ENCODE data around the gene FAP. TPM values are rescaled to one million over a fixed set of nuclear protein-coding genes. Genes with fewer than 3 reads are reported as not detected.

FAP gene
- polyA plus RNA-seq, 2 of the 4 experiments (the other 2 are of a cell fraction), result 0.03 to 0.16 TPM

GRCh38 chr2:162243715-162244114, 470 bp upstream of the FAP start:
- ATAC-seq (no peak), DNase-seq (ENCODE audit: low read depth in 1 of 2, low spot score in 1 of 2) (no peak), FAIRE-seq (no peak)
- ChIA-PET POLR2A (no interaction called here), CTCF (interaction anchor here (3.3 kb wide), 1 partner anchor 23 kb away, joined by 16 read pairs; no protein-coding TSS in a partner anchor)
- no peak overlapping the region for H3K4me2 ChIP-seq
- no peaks in the 10 kb centered on the region for H3K9me3 ChIP-seq
- H3K27ac ChIP-seq, result no peak overlapping the region; a peak in 1 of 6 replicates
- TF ChIP-seq RNF2 (IDR thresholded peaks at IDR 0.05; ENCODE audit: borderline replicate concordance, low read depth) (no peak), EHF (CRISPR knock-in tag; IDR thresholded peaks at IDR 0.05) (no peak), EP300 (IDR thresholded peaks at IDR 0.05) (no peak), ATOH8 (CRISPR knock-in tag; IDR thresholded peaks at IDR 0.05; ENCODE audit: low read depth) (no peak), E2F6 (IDR thresholded peaks at IDR 0.05; ENCODE audit: borderline replicate concordance, low read depth) (no peak), KDM5A (IDR thresholded peaks at IDR 0.05) (no peak), HMGXB4 (CRISPR knock-in tag; IDR thresholded peaks at IDR 0.05; ENCODE audit: borderline replicate concordance) (no peak), HOXB5 (CRISPR knock-in tag; IDR thresholded peaks at IDR 0.05) (no peak), TP53 (CRISPR knock-in tag; IDR thresholded peaks at IDR 0.05) (no peak), HOXB13 (CRISPR knock-in tag; IDR thresholded peaks at IDR 0.05; ENCODE audit: low read depth) (no peak), TFCP2L1 (CRISPR knock-in tag; IDR thresholded peaks at IDR 0.05) (no peak), SMC3 (IDR thresholded peaks at IDR 0.05) (no peak), CBX8 (IDR thresholded peaks at IDR 0.05) (no peak), BHLHE40 (IDR thresholded peaks at IDR 0.05; ENCODE audit: low read depth, low read length) (no peak), NR3C1 (IDR thresholded peaks at IDR 0.05) (no peak), SREBF2 (IDR thresholded peaks at IDR 0.05) (no peak), RFX5 (IDR thresholded peaks at IDR 0.05) (no peak)
- peaks cover 6% of the 10 kb centered on the region; the same call in 2 of the 3 replicates for H3K4me1 ChIP-seq
- no peak overlapping the region for H3K4me3 ChIP-seq
- 50% methylated on average over 1 of the region's 1 CpG for WGBS (ENCODE audit: missing lambda C conversion rate)

- ChIA-PET CTCF (interaction anchor here (1.4 to 3.3 kb wide), 2 partner anchors 22 to 118 kb away, joined by 3 to 16 read pairs; no protein-coding TSS in a partner anchor), POLR2A (no interaction called here)
- H3K4me3 ChIP-seq, result no peak overlapping the region
- no peak for ATAC-seq
- no peak for DNase-seq (ENCODE audit: low read depth in 1 of 2, low spot score in 1 of 2)
- 42% methylated on average over 5 of the region's 5 CpGs for WGBS (ENCODE audit: missing lambda C conversion rate)
- no peak overlapping the region for H3K4me2 ChIP-seq
- no peaks in the 10 kb centered on the region for H3K9me3 ChIP-seq
- H3K27ac ChIP-seq, result no peak overlapping the region
- TF ChIP-seq FOSB (CRISPR knock-in tag; IDR thresholded peaks at IDR 0.05) (no peak), CHD2 (IDR thresholded peaks at IDR 0.05; ENCODE audit: low read length, partially characterized antibody) (no peak), FOSL2 (IDR thresholded peaks at IDR 0.05) (no peak), FOSL2 (CRISPR knock-in tag; IDR thresholded peaks at IDR 0.05) (no peak), HMGXB4 (CRISPR knock-in tag; IDR thresholded peaks at IDR 0.05; ENCODE audit: borderline replicate concordance) (no peak), HOXB13 (CRISPR knock-in tag; IDR thresholded peaks at IDR 0.05; ENCODE audit: low read depth) (no peak), HOXA7 (CRISPR knock-in tag; IDR thresholded peaks at IDR 0.05) (no peak), HES2 (IDR thresholded peaks at IDR 0.05) (no peak), CHD4 (IDR thresholded peaks at IDR 0.05; ENCODE audit: borderline replicate concordance) (no peak), MAX (IDR thresholded peaks at IDR 0.05) (no peak), RCOR1 (IDR thresholded peaks at IDR 0.05; ENCODE audit: low read depth, low read length) (no peak), POLR2AphosphoS2 (conservative IDR thresholded peaks at IDR 0.05; ENCODE audit: low read length) (no peak), PHF8 (IDR thresholded peaks at IDR 0.05; ENCODE audit: borderline replicate concordance, low read depth) (no peak), FOXS1 (CRISPR knock-in tag; IDR thresholded peaks at IDR 0.05) (no peak), ZSCAN20 (CRISPR knock-in tag; IDR thresholded peaks at IDR 0.05) (no peak)
- TF ChIP-seq, protein P1, sequence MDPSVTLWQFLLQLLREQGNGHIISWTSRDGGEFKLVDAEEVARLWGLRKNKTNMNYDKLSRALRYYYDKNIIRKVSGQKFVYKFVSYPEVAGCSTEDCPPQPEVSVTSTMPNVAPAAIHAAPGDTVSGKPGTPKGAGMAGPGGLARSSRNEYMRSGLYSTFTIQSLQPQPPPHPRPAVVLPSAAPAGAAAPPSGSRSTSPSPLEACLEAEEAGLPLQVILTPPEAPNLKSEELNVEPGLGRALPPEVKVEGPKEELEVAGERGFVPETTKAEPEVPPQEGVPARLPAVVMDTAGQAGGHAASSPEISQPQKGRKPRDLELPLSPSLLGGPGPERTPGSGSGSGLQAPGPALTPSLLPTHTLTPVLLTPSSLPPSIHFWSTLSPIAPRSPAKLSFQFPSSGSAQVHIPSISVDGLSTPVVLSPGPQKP (IDR thresholded peaks at IDR 0.05; ENCODE audit: low read depth, low read length), result no peak
- peaks cover 6% of the 10 kb centered on the region; the same call in 2 of the 3 replicates for H3K4me1 ChIP-seq
- no peak for FAIRE-seq
These were observed 512 bp downstream of the FAP start for GRCh38 chr2:162242586-162243280.

All from A549 (cell line).